ENCODE measurements around the gene IP6K3. TPM values are rescaled to one million over a fixed set of nuclear protein-coding genes. Genes with fewer than 3 reads are reported as not detected.

The IP6K3 gene
- total RNA-seq, 1 experiment from 2014 or later, result 1.7 TPM

- Mint-ChIP-seq H3K4me1 (ENCODE audit: insufficient read depth, unreplicated experiment) (peaks cover 43% of the 10 kb centered on the region), H3K36me3 (ENCODE audit: insufficient read depth, unreplicated experiment) (peaks cover 7% of the 10 kb centered on the region), H3K27ac (ENCODE audit: low read depth, unreplicated experiment) (peak overlapping the region; percentile 41), H3K4me3 (ENCODE audit: unreplicated experiment) (no peak overlapping the region), H3K9me3 (ENCODE audit: unreplicated experiment) (no peaks in the 10 kb centered on the region), H3K27me3 (ENCODE audit: insufficient read depth, unreplicated experiment) (no peaks in the 10 kb centered on the region)
- BruUV-seq (replicated peaks), result no TSS peak
- intact Hi-C loops (cut with micrococcal nuclease), result no loop called here
- TF ChIP-seq CTCF (IDR thresholded peaks at IDR 0.05; ENCODE audit: unreplicated experiment), result no peak
- CTCF ChIA-PET, result interaction anchor here (0.6 to 12.4 kb wide), 6 partner anchors 21 to 716 kb away, joined by 3 to 228 read pairs (median 10); partner anchors contain the start of gene UQCC2
- POLR2A ChIA-PET, result interaction anchor here (0.9 to 3.9 kb wide), 4 partner anchors 19 to 40 kb away, joined by 4 to 29 read pairs (median 10); partner anchors contain the start of gene UQCC2
- no peak for DNase-seq (ENCODE audit: unreplicated experiment)
These were observed 3.9 kb downstream of the IP6K3 start for GRCh38 chr6:33742837-33743236.

GRCh38 chr6:33742092-33742491 is 4.6 kb downstream of the IP6K3 start:
- Mint-ChIP-seq H3K27me3 (ENCODE audit: insufficient read depth, unreplicated experiment) (no peaks in the 10 kb centered on the region), H3K9me3 (ENCODE audit: unreplicated experiment) (no peaks in the 10 kb centered on the region), H3K4me1 (ENCODE audit: insufficient read depth, unreplicated experiment) (peaks cover 35% of the 10 kb centered on the region), H3K36me3 (ENCODE audit: insufficient read depth, unreplicated experiment) (peaks cover 7% of the 10 kb centered on the region), H3K27ac (ENCODE audit: low read depth, unreplicated experiment) (no peak overlapping the region), H3K4me3 (ENCODE audit: unreplicated experiment) (no peak overlapping the region)
- intact Hi-C loops (cut with micrococcal nuclease), result no loop called here
- TF ChIP-seq CTCF (IDR thresholded peaks at IDR 0.05; ENCODE audit: unreplicated experiment), result no peak
- DNase-seq (ENCODE audit: unreplicated experiment), result no peak
- ChIA-PET CTCF (interaction anchor here (0.8 to 12.4 kb wide), 3 partner anchors 21 to 42 kb away, joined by 4 to 228 read pairs (median 4); no protein-coding TSS in a partner anchor), POLR2A (interaction anchor here (0.5 kb wide), 1 partner anchor 344 kb away, joined by 3 read pairs; no protein-coding TSS in a partner anchor)
- no TSS peak for BruUV-seq (replicated peaks)

- no peak for DNase-seq (ENCODE audit: unreplicated experiment)
- H3K4me3 Mint-ChIP-seq (ENCODE audit: unreplicated experiment), result no peak overlapping the region
- CTCF ChIA-PET, result interaction anchor here (0.7 to 12.4 kb wide), 4 partner anchors 15 to 292 kb away, joined by 3 to 228 read pairs (median 5); partner anchors contain the start of gene UQCC2
- BruUV-seq (replicated peaks), result no TSS peak
- intact Hi-C loops (cut with micrococcal nuclease), result no loop called here
- H3K9me3 Mint-ChIP-seq (ENCODE audit: unreplicated experiment), result no peaks in the 10 kb centered on the region
- H3K27ac Mint-ChIP-seq (ENCODE audit: low read depth, unreplicated experiment), result no peak overlapping the region
- peaks cover 7% of the 10 kb centered on the region for H3K36me3 Mint-ChIP-seq (ENCODE audit: insufficient read depth, unreplicated experiment)
- peaks cover 27% of the 10 kb centered on the region for H3K4me1 Mint-ChIP-seq (ENCODE audit: insufficient read depth, unreplicated experiment)
- no peaks in the 10 kb centered on the region for H3K27me3 Mint-ChIP-seq (ENCODE audit: insufficient read depth, unreplicated experiment)
- TF ChIP-seq CTCF (IDR thresholded peaks at IDR 0.05; ENCODE audit: unreplicated experiment), result no peak
- POLR2A ChIA-PET, result no interaction called here
These were observed 5.9 kb downstream of the IP6K3 start for GRCh38 chr6:33740794-33741193.

- intact Hi-C loops (cut with micrococcal nuclease), result no loop called here
- Mint-ChIP-seq H3K36me3 (ENCODE audit: insufficient read depth, unreplicated experiment) (peaks cover 7% of the 10 kb centered on the region), H3K4me3 (ENCODE audit: unreplicated experiment) (no peak overlapping the region), H3K27me3 (ENCODE audit: insufficient read depth, unreplicated experiment) (no peaks in the 10 kb centered on the region), H3K27ac (ENCODE audit: low read depth, unreplicated experiment) (no peak overlapping the region), H3K9me3 (ENCODE audit: unreplicated experiment) (no peaks in the 10 kb centered on the region), H3K4me1 (ENCODE audit: insufficient read depth, unreplicated experiment) (peaks cover 21% of the 10 kb centered on the region)
- no TSS peak for BruUV-seq (replicated peaks)
- POLR2A ChIA-PET, result interaction anchor here (1.0 kb wide), 1 partner anchor 29 kb away, joined by 4 read pairs; the partner anchor contains the start of gene UQCC2
- TF ChIP-seq CTCF (IDR thresholded peaks at IDR 0.05; ENCODE audit: unreplicated experiment), result no peak
- CTCF ChIA-PET, result interaction anchor here (0.7 to 1.8 kb wide), 3 partner anchors 14 to 28 kb away, joined by 3 to 9 read pairs (median 6); partner anchors contain the start of gene UQCC2
- DNase-seq (ENCODE audit: unreplicated experiment), result peak; percentile 78
These were observed 6.5 kb downstream of the IP6K3 start for GRCh38 chr6:33740204-33740608.

Data from MCF 10A (cell line).